AG09319 (cell line): ENCODE data around the gene ARHGAP44.

Experiments
- DNase-seq: peaks from one replicate; pipeline ENCODE4 v3.0.0-alpha.2; 2010; ENCODE audit warnings: low read depth; ENCODE audit errors: extremely low read depth
- TF ChIP-seq, protein P1 (sequence below): IDR thresholded peaks from 2 replicates; pipeline ENCODE4 v1.5.1; 2011; ENCODE audit warnings: low read depth, mild to moderate bottlenecking, inconsistent platforms, low read length, moderate library complexity

The ARHGAP44 gene

DNA sequence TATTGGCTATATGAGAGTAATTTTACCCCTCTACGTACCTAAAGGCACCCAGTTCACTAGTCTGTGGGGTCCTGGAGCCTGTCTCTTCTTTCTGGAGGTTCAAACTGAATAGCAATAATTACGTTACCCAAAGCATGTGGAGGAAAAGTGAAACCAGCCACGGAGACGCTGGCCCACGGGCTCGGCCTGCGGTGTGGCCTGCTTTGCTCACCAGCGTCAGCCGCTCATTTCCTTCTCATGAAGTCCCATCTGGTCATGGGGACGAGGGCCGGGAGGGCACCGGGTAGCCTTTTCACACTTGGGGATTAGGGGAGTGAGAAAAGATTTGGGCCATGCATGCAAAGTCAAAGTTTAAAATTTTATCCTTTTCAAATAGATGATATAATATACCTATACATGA, 201.6 kb downstream of the ARHGAP44 start:
- TF ChIP-seq, protein P1, sequence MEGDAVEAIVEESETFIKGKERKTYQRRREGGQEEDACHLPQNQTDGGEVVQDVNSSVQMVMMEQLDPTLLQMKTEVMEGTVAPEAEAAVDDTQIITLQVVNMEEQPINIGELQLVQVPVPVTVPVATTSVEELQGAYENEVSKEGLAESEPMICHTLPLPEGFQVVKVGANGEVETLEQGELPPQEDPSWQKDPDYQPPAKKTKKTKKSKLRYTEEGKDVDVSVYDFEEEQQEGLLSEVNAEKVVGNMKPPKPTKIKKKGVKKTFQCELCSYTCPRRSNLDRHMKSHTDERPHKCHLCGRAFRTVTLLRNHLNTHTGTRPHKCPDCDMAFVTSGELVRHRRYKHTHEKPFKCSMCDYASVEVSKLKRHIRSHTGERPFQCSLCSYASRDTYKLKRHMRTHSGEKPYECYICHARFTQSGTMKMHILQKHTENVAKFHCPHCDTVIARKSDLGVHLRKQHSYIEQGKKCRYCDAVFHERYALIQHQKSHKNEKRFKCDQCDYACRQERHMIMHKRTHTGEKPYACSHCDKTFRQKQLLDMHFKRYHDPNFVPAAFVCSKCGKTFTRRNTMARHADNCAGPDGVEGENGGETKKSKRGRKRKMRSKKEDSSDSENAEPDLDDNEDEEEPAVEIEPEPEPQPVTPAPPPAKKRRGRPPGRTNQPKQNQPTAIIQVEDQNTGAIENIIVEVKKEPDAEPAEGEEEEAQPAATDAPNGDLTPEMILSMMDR: no peak
- no peak for DNase-seq

DNA sequence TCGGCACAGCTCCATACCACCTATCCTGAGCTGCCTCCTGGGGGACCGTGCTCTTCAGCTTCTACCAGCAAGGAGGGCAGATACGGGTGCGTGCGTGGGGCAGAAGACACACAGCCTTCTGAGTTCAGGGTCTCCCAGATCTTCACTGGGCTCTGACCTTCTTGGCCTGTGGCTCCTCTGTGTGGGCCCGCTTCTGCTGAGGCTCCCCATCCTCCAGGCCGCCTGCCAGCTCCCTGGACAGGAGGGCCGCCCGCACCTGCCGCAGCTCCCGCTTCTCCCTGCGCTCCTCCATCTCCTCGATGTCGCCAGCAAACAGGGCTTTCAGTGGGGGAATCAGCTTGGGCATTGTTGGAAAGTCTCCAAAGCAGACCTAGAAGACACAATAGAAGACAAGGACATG, 203.4 kb downstream of the ARHGAP44 start:
- DNase-seq: no peak
- TF ChIP-seq, protein P1: no peak

DNA sequence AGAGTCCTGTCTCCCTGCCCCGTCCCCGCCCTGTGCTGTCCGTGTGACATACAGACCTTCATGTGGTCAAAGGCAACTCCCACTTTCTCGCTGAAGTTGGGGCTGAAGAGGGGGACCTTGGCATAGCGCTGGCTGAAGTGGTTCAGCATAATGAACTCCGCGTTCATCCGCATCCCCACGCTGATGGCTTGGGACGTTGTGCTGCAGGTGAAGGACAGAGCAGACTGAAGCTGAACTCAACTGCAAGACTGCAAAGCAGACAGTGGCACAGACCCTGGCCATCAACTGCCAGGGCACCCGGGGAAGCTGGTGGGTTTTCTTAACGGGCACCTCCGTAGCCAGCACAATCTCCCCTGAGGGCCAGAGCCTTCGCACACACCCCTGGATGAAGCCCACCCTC, 204.3 kb downstream of the ARHGAP44 start:
- DNase-seq: no peak
- TF ChIP-seq, protein P1: no peak

DNA sequence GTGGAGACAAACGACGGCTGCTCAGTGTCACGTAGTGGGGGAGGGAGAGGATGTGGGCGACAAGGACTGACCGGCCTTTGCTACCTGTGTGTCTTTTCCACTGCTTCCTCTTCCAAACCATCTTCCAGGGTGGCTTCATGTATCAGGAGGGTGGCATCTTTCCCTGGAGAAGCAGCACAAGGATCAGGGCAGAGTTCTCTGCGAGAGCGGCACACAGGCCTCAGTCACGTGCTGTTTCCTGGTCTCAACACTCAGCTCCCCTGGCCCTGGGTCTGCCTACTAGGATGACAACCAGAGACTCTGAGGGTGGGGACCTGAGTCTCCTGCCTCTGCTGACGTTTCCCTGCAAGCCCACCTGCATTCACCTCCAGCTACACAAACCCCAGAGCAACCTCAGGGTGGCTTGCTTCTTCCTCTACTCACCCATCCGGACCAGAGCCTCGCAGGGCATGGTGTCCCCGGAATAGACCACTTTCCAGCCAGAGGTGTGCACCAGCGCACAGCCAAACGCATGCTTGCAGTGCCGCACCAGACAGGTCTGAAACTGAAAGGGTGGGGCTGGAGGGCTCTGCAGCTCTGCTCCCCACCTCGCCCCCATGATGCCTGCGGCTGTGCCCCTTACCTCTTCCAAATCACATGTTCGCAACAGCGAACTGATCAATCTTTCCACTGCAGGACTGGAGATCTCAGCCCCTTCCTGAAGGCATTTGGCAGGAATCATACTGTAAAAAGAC, 205.2 kb downstream of the ARHGAP44 start:
- TF ChIP-seq, protein P1: no peak

DNA sequence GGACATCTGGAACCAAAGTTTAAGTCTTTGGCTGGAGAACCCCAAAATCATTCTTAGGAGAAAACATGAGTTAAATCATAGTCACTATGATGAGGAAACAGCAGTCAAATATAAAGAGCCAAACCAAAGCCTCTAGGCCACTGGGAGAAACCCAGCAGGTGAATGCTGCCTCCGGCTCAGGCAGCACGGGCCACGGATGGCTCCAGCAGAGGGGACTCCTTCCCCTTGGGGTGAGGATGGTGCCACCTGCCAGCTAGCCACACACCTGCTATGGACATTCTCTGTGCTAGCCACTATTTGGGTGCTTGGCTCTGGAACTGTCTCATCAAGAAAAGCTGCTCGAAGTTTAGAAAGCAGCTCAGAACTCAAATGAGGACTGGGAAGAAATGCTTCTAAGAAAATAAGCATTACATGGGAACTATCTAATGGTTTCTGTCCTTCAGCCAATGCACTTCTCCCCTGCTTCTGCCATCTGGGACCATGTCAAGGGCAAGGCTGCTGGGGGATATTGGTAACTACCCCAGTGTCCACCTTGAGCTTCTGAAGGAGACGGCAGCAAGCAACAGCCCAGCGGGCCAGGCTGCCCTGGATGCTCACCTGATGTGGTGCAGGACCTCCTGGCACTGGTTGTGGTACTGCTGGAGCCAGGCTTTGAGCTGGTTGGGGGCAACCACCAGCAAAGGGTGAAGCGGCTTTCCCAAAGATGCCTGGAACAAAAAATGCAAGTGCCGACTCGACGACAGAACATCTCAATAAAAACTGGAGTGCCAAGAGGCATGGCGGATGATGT, 206.0 kb downstream of the ARHGAP44 start:
- TF ChIP-seq, protein P1: no peak
- DNase-seq: no peak

More for the DNA sequence above, 205.2 kb downstream of the ARHGAP44 start:
- no peak for DNase-seq

DNA sequence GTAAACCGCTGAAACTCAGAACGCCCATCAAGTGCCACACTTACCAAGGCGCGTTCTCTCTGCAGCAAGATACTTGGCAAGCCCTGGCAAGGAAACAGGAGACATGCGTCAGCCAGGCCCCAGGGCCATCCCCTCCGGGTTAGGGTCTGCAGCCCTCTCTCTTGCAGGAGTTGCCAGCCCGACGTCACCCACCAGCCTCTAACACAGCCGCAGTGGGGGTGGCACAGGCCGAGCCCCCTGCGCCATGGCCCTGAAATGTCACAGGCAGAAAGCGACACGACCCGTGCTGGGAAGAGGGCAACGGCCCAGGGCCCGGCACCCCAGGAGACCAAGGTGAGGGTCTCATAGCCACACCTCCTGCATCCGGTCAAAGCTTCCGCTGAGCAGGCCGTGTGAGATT, 206.6 kb downstream of the ARHGAP44 start:
- DNase-seq: no peak

More for the DNA sequence above, 206.6 kb downstream of the ARHGAP44 start:
- TF ChIP-seq, protein P1: no peak
